Measurements from ENCODE around the gene PRTG. TPM values are rescaled to one million over a fixed set of nuclear protein-coding genes. Genes with fewer than 3 reads are reported as not detected.
"Not testable (repeated sequence)": the region's sequence is repeated elsewhere in the genome, so short reads cannot be mapped to it uniquely, and the experiment has no call there.

The PRTG gene
- total RNA-seq, 1 donor from 2014 or later = 4.4 TPM

DNA sequence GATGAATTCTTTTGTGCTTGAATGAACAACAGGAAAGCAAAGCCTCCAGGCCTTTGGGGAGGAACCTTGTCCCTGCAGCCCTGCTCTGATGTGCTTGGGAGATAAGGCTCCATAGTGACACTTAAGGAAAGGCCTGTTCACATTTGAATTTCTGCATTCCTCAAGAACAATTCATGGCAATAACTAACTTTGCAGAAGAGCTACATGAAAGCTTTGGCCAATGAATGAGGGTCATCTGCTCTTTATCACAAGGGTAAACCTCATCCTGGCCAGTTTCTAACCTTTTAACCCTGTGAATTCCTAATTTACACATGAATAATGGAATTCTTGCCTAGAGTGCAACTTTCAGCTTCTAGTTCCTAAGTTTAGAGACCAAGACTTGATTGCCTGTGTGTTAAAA lies 5.6 kb downstream of the PRTG start:
- TF ChIP-seq, protein P1, sequence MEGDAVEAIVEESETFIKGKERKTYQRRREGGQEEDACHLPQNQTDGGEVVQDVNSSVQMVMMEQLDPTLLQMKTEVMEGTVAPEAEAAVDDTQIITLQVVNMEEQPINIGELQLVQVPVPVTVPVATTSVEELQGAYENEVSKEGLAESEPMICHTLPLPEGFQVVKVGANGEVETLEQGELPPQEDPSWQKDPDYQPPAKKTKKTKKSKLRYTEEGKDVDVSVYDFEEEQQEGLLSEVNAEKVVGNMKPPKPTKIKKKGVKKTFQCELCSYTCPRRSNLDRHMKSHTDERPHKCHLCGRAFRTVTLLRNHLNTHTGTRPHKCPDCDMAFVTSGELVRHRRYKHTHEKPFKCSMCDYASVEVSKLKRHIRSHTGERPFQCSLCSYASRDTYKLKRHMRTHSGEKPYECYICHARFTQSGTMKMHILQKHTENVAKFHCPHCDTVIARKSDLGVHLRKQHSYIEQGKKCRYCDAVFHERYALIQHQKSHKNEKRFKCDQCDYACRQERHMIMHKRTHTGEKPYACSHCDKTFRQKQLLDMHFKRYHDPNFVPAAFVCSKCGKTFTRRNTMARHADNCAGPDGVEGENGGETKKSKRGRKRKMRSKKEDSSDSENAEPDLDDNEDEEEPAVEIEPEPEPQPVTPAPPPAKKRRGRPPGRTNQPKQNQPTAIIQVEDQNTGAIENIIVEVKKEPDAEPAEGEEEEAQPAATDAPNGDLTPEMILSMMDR (conservative IDR thresholded peaks at IDR 0.05; ENCODE audit: low read depth, low read length) = no peak
- peak; percentile 9 for DNase-seq (ENCODE audit: low read depth)

GRCh38 chr15:55736756-55737155 lies 6.2 kb downstream of the PRTG start:
- TF ChIP-seq, protein P1 (conservative IDR thresholded peaks at IDR 0.05; ENCODE audit: low read depth, low read length) = no peak
- DNase-seq (ENCODE audit: low read depth) = no peak
- H3K4me3 ChIP-seq (ENCODE audit: low read depth, low read length) = no peak overlapping the region

More for the DNA sequence above, 5.6 kb downstream of the PRTG start:
- H3K4me3 ChIP-seq (ENCODE audit: low read depth, low read length) = no peak overlapping the region

GRCh38 chr15:55734641-55735040 lies 8.3 kb downstream of the PRTG start:
- no peak overlapping the region for H3K4me3 ChIP-seq (ENCODE audit: low read depth, low read length)
- no peak for DNase-seq (ENCODE audit: low read depth)
- TF ChIP-seq, protein P1 (conservative IDR thresholded peaks at IDR 0.05; ENCODE audit: low read depth, low read length) = no peak

DNA sequence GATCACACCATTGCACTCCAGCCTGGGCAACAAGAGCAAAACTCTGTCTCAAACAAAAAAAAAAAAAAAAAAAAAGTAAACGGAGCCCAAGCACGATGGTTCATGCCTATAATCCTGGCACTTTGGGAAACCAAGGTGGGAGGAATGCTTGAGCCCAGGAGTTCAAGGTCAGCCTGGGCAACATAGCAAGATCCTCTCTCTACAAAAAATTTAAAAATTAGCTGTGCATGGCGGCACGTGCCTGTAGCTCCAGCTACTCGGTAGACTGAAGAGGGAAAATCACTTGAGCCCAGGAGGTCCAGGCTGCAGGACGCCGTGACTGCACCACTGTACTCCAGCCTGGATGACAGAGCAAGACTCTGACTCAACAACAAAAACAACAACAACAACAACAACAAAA lies 9.5 kb downstream of the PRTG start:
- DNase-seq (ENCODE audit: low read depth); H3K4me3 ChIP-seq (ENCODE audit: low read depth, low read length): not testable (repeated sequence)

DNA sequence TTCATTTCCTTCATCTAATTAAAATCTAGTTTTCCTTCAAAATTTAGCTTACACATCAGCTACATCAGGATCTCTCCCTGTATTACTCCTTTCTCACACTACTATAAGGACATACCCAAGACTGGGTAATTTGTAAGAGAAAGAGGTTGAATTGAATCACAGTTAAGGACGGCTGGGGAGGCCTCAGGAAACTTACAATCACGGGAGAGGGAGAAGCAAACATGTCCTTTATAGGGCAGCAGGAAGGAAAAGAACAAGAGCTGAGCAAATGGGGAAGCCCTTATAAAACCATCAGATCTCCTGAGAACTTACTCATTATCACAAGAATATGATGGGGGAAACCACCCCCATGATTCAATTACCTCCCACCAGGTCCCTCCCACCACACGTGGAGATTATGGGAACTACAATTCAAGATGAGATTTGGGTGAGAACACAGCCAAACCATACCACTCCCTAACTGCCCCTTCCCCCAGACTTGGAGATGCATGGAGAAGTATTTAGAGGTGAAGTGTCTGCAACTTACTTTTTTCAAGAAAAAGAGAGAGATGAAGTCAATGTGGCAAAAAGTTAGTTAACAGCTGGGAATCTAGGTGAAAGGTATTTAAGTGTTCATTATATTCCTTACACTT lies 21.3 kb downstream of the PRTG start:
- no peak for DNase-seq (ENCODE audit: low read depth)
- H3K4me3 ChIP-seq (ENCODE audit: low read depth, low read length) = no peak overlapping the region
- TF ChIP-seq, protein P1 (conservative IDR thresholded peaks at IDR 0.05; ENCODE audit: low read depth, low read length) = no peak

GRCh38 chr15:55715355-55716076 lies 27.4 kb downstream of the PRTG start:
- DNase-seq (ENCODE audit: low read depth) = no peak
- no peak overlapping the region for H3K4me3 ChIP-seq (ENCODE audit: low read depth, low read length)
- TF ChIP-seq, protein P1 (conservative IDR thresholded peaks at IDR 0.05; ENCODE audit: low read depth, low read length) = no peak

DNA sequence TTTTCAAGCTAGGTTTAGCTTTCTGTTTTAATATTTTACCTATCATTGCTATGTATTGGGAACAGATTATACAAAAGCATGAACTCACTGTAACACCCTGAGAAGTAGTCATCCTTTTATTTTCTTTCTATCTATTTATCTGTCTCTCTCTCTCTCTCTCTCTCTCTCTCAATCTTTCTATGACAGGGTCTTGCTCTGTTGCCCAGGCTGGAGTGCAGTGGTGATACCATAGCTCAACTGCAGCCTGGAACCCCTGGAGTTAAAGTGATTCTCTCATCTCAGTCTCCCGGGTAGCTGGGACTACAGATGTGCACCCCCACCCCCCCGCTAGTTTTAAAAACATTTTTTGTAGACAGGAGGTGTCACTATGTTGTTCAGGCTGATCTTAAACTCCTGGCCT lies 28.9 kb downstream of the PRTG start:
- no peak for DNase-seq (ENCODE audit: low read depth)
- H3K4me3 ChIP-seq (ENCODE audit: low read depth, low read length) = no peak overlapping the region
- TF ChIP-seq, protein P1 (conservative IDR thresholded peaks at IDR 0.05; ENCODE audit: low read depth, low read length) = no peak
